ENCODE data around the gene SIRPB1.

Gene SIRPB1

DNA sequence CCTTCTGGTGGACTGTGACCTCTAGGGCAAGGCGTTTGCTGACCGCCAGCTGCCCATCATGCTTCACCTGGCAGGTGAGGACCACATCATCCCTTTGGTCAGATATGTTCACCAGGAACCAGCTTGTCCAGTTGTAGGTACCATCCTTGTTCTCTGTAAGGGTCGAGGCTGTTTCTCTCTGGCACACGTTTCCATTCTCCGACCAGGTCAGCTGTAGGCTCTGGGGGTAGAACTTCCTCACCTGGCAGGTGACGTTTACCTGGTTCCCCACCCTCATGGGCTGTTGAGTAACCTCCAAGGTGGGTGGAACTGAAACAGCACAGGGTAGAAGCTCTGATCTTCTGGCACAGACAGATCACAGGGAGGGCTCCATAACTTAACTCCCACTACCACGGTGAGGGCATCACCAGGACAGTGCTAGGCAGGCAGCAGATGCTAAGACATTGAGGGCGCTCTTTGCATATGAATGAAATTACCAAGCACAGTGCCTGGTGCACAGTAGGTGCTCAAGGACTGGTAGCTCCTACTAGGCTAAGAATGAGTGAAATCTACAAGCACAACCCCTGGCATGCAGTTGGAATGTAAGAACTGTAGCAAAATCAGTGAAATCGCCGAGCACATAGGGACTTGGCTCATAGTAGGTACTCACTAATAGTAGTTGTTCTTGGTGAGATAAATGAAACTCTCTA lies 15.6 kb upstream of the SIRPB1 start:
- H2BK5ac ChIP-seq (ENCODE audit: low read length) = no peak overlapping the region
- H3K4me1 ChIP-seq (ENCODE audit: control insufficient read depth, low read depth, low read length) = no peaks in the 10 kb centered on the region
- no CpG with 5 or more reads among the region's 10 CpGs for WGBS (ENCODE audit: extremely low coverage, insufficient coverage, low lambda C conversion rate)
- no peak overlapping the region for H2BK15ac ChIP-seq (replicated peaks; ENCODE audit: low read depth)
- no peak overlapping the region for H4K8ac ChIP-seq (ENCODE audit: low read depth, low read length)
- H3K79me2 ChIP-seq (ENCODE audit: control insufficient read depth, insufficient read depth, low read length) = no peaks in the 10 kb centered on the region
- H3K27me3 ChIP-seq (ENCODE audit: insufficient read depth, low read length, poor library complexity) = no peaks in the 10 kb centered on the region
- no peak overlapping the region for H3K4ac ChIP-seq (ENCODE audit: low read depth, low read length)
- H3K79me1 ChIP-seq (ENCODE audit: low read length) = no peaks in the 10 kb centered on the region
- H2BK120ac ChIP-seq (ENCODE audit: low read depth, low read length) = no peak overlapping the region
- no peaks in the 10 kb centered on the region for H3K36me3 ChIP-seq (ENCODE audit: control insufficient read depth, insufficient read depth, low read length)
- no peak overlapping the region for H4K5ac ChIP-seq (ENCODE audit: low read length)
- H3K4me3 ChIP-seq (ENCODE audit: low read length) = no peak overlapping the region
- no peak overlapping the region for H3K9ac ChIP-seq (ENCODE audit: low read length)
- no peak overlapping the region for H3K23ac ChIP-seq (ENCODE audit: low read length)
- no peak overlapping the region for H3K18ac ChIP-seq (ENCODE audit: low read length)
- no peak overlapping the region for H3K56ac ChIP-seq (ENCODE audit: low read length)
- no peak overlapping the region for H3K27ac ChIP-seq (ENCODE audit: low read depth, low read length)
- no peak overlapping the region for H3K4me2 ChIP-seq (ENCODE audit: low read length)
- H2AK5ac ChIP-seq (ENCODE audit: low read length) = no peak overlapping the region
- DNase-seq = no peak

GRCh38 chr20:1633535-1633934 lies 13.7 kb upstream of the SIRPB1 start:
- peak; percentile 25 for DNase-seq
- Histone ChIP-seq H3K18ac (ENCODE audit: low read length) (no peak overlapping the region), H3K4ac (ENCODE audit: low read depth, low read length) (no peak overlapping the region), H4K8ac (ENCODE audit: low read depth, low read length) (no peak overlapping the region), H2BK120ac (ENCODE audit: low read depth, low read length) (no peak overlapping the region), H3K23ac (ENCODE audit: low read length) (no peak overlapping the region), H3K9ac (ENCODE audit: low read length) (no peak overlapping the region), H3K56ac (ENCODE audit: low read length) (no peak overlapping the region), H2AK5ac (ENCODE audit: low read length) (no peak overlapping the region), H4K5ac (ENCODE audit: low read length) (no peak overlapping the region), H3K4me2 (ENCODE audit: low read length) (no peak overlapping the region), H3K4me1 (ENCODE audit: control insufficient read depth, low read depth, low read length) (no peaks in the 10 kb centered on the region), H3K4me3 (ENCODE audit: low read length) (no peak overlapping the region), H3K27me3 (ENCODE audit: insufficient read depth, low read length, poor library complexity) (no peaks in the 10 kb centered on the region), H3K27ac (ENCODE audit: low read depth, low read length) (no peak overlapping the region), H2BK15ac (replicated peaks; ENCODE audit: low read depth) (no peak overlapping the region), H3K36me3 (ENCODE audit: control insufficient read depth, insufficient read depth, low read length) (no peaks in the 10 kb centered on the region), H3K79me2 (ENCODE audit: control insufficient read depth, insufficient read depth, low read length) (no peaks in the 10 kb centered on the region), H3K79me1 (ENCODE audit: low read length) (no peaks in the 10 kb centered on the region), H2BK5ac (ENCODE audit: low read length) (no peak overlapping the region)
- no CpG with 5 or more reads among the region's 4 CpGs for WGBS (ENCODE audit: extremely low coverage, insufficient coverage, low lambda C conversion rate)

DNA sequence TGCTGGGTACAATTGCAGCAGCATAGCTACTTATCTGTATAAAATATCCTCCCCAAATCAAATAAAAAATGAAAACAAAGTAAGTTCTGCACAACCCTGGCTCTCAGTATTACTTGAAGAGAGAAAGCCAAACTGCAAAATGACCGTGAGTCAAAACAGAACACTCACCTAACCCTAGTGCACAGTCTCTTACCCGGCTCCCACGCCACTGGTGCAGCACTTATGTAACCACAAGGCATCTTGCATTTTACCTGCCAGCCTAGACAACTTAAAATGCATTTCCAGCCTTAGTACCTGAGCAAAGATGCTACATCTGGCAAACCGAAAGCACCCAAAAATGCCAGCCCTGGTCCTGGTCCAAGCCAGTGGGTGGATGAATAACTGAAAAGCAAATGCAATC lies 12.4 kb upstream of the SIRPB1 start:
- DNase-seq = no peak
- Histone ChIP-seq H4K5ac (ENCODE audit: low read length) (no peak overlapping the region), H3K56ac (ENCODE audit: low read length) (no peak overlapping the region), H2AK5ac (ENCODE audit: low read length) (no peak overlapping the region), H3K27me3 (ENCODE audit: insufficient read depth, low read length, poor library complexity) (no peaks in the 10 kb centered on the region), H3K4ac (ENCODE audit: low read depth, low read length) (no peak overlapping the region), H3K9ac (ENCODE audit: low read length) (no peak overlapping the region), H3K27ac (ENCODE audit: low read depth, low read length) (no peak overlapping the region), H3K79me2 (ENCODE audit: control insufficient read depth, insufficient read depth, low read length) (no peaks in the 10 kb centered on the region), H3K4me1 (ENCODE audit: control insufficient read depth, low read depth, low read length) (no peaks in the 10 kb centered on the region), H3K79me1 (ENCODE audit: low read length) (no peaks in the 10 kb centered on the region), H3K23ac (ENCODE audit: low read length) (no peak overlapping the region), H3K18ac (ENCODE audit: low read length) (no peak overlapping the region), H2BK15ac (replicated peaks; ENCODE audit: low read depth) (no peak overlapping the region), H3K4me3 (ENCODE audit: low read length) (no peak overlapping the region), H3K36me3 (ENCODE audit: control insufficient read depth, insufficient read depth, low read length) (no peaks in the 10 kb centered on the region), H4K8ac (ENCODE audit: low read depth, low read length) (no peak overlapping the region), H2BK120ac (ENCODE audit: low read depth, low read length) (no peak overlapping the region), H2BK5ac (ENCODE audit: low read length) (no peak overlapping the region), H3K4me2 (ENCODE audit: low read length) (no peak overlapping the region)
- WGBS (ENCODE audit: extremely low coverage, insufficient coverage, low lambda C conversion rate) = no CpG with 5 or more reads among the region's 4 CpGs

DNA sequence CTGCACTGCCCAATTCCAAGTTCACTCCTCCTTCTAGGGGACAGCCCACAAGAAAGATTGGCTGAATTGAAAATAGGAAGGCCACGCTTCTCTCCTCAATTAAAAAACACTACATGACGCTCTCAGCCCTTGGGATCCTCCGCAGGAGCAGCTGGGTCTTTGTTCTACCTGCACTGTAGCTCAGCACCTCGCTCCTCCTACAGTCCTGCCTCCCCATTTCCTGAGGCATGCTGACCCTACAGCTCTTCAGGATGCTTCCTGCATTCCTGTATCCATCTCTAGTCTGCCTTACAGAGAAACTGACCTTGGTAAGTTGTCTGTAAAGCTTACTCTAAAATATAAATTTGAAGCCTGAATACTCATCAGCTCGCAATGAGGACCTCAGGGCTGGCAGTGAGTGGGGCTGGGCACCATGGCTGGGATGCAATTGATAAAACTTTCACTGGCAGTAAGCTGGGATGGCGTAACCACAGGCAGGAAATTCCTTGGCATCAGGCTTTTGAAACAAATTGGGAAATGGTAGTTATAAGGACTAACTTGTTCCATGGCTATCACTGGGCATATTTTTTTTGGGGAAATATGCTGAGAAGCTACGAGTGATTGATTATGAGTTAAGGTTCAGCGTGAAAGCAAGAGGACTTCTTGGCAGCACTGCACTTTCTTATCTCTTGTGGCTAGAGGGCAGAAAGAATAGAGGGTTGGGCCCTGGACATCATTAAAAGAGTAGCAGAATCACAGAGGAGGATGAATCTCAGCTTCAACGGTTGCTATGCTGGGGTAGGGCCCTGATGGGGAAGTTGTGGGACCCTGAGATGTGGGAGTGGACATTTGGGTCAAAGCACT lies 11.7 kb upstream of the SIRPB1 start:
- H3K9ac ChIP-seq (ENCODE audit: low read length) = no peak overlapping the region
- no peak overlapping the region for H4K5ac ChIP-seq (ENCODE audit: low read length)
- no peaks in the 10 kb centered on the region for H3K4me1 ChIP-seq (ENCODE audit: control insufficient read depth, low read depth, low read length)
- H3K4me2 ChIP-seq (ENCODE audit: low read length) = no peak overlapping the region
- no peak overlapping the region for H2AK5ac ChIP-seq (ENCODE audit: low read length)
- no CpG with 5 or more reads among the region's 9 CpGs for WGBS (ENCODE audit: extremely low coverage, insufficient coverage, low lambda C conversion rate)
- peak; percentile 51 for DNase-seq
- H3K23ac ChIP-seq (ENCODE audit: low read length) = no peak overlapping the region
- H2BK5ac ChIP-seq (ENCODE audit: low read length) = no peak overlapping the region
- H3K56ac ChIP-seq (ENCODE audit: low read length) = no peak overlapping the region
- no peak overlapping the region for H2BK120ac ChIP-seq (ENCODE audit: low read depth, low read length)
- H3K18ac ChIP-seq (ENCODE audit: low read length) = no peak overlapping the region
- H3K27ac ChIP-seq (ENCODE audit: low read depth, low read length) = no peak overlapping the region
- no peaks in the 10 kb centered on the region for H3K36me3 ChIP-seq (ENCODE audit: control insufficient read depth, insufficient read depth, low read length)
- no peaks in the 10 kb centered on the region for H3K79me2 ChIP-seq (ENCODE audit: control insufficient read depth, insufficient read depth, low read length)
- no peaks in the 10 kb centered on the region for H3K27me3 ChIP-seq (ENCODE audit: insufficient read depth, low read length, poor library complexity)
- H2BK15ac ChIP-seq (replicated peaks; ENCODE audit: low read depth) = no peak overlapping the region
- no peak overlapping the region for H3K4ac ChIP-seq (ENCODE audit: low read depth, low read length)
- H3K4me3 ChIP-seq (ENCODE audit: low read length) = no peak overlapping the region
- H3K79me1 ChIP-seq (ENCODE audit: low read length) = no peaks in the 10 kb centered on the region
- H4K8ac ChIP-seq (ENCODE audit: low read depth, low read length) = no peak overlapping the region

DNA sequence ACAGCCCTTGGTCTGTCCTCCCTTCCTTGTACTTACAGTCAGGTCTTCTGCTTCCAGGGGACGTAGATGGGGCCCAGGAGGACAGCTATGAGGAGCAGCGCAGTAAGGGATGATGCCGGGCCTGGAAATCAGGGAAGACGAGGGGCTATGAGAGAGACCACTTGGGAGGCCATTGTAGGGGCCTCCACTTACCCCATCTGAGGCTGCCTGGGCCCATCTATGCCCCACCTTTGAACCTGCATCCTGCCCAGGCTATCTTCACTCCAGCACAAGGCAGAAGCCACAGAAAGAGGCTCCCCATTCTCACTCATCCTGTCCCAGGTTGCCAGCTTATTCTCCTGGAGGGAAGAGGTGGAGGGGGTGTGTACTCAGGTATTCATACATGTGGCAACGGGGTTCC lies 10.4 kb upstream of the SIRPB1 start:
- Histone ChIP-seq H3K56ac (ENCODE audit: low read length) (no peak overlapping the region), H2BK5ac (ENCODE audit: low read length) (no peak overlapping the region), H4K8ac (ENCODE audit: low read depth, low read length) (no peak overlapping the region), H3K4me1 (ENCODE audit: control insufficient read depth, low read depth, low read length) (no peaks in the 10 kb centered on the region), H3K18ac (ENCODE audit: low read length) (no peak overlapping the region), H2AK5ac (ENCODE audit: low read length) (no peak overlapping the region), H3K27ac (ENCODE audit: low read depth, low read length) (no peak overlapping the region), H2BK15ac (replicated peaks; ENCODE audit: low read depth) (no peak overlapping the region), H4K5ac (ENCODE audit: low read length) (no peak overlapping the region), H2BK120ac (ENCODE audit: low read depth, low read length) (no peak overlapping the region), H3K36me3 (ENCODE audit: control insufficient read depth, insufficient read depth, low read length) (no peaks in the 10 kb centered on the region), H3K27me3 (ENCODE audit: insufficient read depth, low read length, poor library complexity) (no peaks in the 10 kb centered on the region), H3K79me2 (ENCODE audit: control insufficient read depth, insufficient read depth, low read length) (no peaks in the 10 kb centered on the region), H3K23ac (ENCODE audit: low read length) (no peak overlapping the region), H3K4me3 (ENCODE audit: low read length) (no peak overlapping the region), H3K4ac (ENCODE audit: low read depth, low read length) (no peak overlapping the region), H3K4me2 (ENCODE audit: low read length) (no peak overlapping the region), H3K9ac (ENCODE audit: low read length) (no peak overlapping the region), H3K79me1 (ENCODE audit: low read length) (no peaks in the 10 kb centered on the region)
- DNase-seq = no peak
- WGBS (ENCODE audit: extremely low coverage, insufficient coverage, low lambda C conversion rate) = no CpG with 5 or more reads among the region's 5 CpGs
